ENCODE data around the gene COQ2.

DNA sequence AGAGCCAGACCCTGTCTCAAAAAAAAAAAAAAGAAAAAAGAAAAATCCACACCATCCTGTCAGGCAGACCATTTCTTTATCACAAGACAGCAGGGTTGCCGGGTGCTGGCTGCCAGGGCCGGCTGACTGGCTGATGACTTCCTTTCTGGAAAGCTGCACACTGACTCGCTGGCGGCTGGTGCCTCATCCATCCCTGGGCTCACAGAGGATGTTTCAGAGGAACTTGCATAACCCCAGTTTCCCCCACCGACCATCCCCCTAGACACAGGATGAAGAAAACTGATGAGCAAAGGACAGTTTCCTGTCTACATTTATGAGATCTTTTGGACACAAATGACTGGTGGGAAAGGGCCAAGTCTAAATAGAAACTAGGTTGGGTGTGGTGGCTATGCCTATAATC, 36.0 kb upstream of the COQ2 start:
- TF ChIP-seq, protein P1, sequence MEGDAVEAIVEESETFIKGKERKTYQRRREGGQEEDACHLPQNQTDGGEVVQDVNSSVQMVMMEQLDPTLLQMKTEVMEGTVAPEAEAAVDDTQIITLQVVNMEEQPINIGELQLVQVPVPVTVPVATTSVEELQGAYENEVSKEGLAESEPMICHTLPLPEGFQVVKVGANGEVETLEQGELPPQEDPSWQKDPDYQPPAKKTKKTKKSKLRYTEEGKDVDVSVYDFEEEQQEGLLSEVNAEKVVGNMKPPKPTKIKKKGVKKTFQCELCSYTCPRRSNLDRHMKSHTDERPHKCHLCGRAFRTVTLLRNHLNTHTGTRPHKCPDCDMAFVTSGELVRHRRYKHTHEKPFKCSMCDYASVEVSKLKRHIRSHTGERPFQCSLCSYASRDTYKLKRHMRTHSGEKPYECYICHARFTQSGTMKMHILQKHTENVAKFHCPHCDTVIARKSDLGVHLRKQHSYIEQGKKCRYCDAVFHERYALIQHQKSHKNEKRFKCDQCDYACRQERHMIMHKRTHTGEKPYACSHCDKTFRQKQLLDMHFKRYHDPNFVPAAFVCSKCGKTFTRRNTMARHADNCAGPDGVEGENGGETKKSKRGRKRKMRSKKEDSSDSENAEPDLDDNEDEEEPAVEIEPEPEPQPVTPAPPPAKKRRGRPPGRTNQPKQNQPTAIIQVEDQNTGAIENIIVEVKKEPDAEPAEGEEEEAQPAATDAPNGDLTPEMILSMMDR (IDR thresholded peaks at IDR 0.05): no peak
- TF ChIP-seq POLR2A (IDR thresholded peaks at IDR 0.05): no peak
